Trophoblast cell (in vitro differentiated cells and primary cell): Measurements from ENCODE around the gene TBC1D22A.

ENCODE experiments used
- DNase-seq, 2 donors: peaks; one replicate each; pipeline ENCODE4 v3.0.0-alpha.2; 2016
- H2AFZ ChIP-seq: 2 replicates; pipeline ENCODE4 v1.6.1; 2013; ENCODE audit warnings: low read length, moderate library complexity, mild to moderate bottlenecking; ENCODE audit not compliant: insufficient read depth, poor library complexity
- H2AK5ac ChIP-seq: 2 replicates; pipeline ENCODE4 v1.6.1; 2013; ENCODE audit warnings: mild to moderate bottlenecking, low read length
- H2BK120ac ChIP-seq: 2 replicates; pipeline ENCODE4 v1.6.1; 2013; ENCODE audit warnings: low read length, mild to moderate bottlenecking, moderate library complexity; ENCODE audit not compliant: insufficient read depth, poor library complexity
- H2BK12ac ChIP-seq: 2 replicates; pipeline ENCODE4 v1.6.1; 2013; ENCODE audit warnings: mild to moderate bottlenecking, low read length, moderate library complexity
- H2BK5ac ChIP-seq: 2 replicates; pipeline ENCODE4 v1.6.1; 2013; ENCODE audit warnings: low read length, low read depth, moderate library complexity, mild to moderate bottlenecking; ENCODE audit not compliant: poor library complexity
- H3K14ac ChIP-seq: 2 replicates; pipeline ENCODE4 v1.6.1; 2013; ENCODE audit warnings: mild to moderate bottlenecking, low read length
- H3K18ac ChIP-seq: 2 replicates; pipeline ENCODE4 v1.6.1; 2013; ENCODE audit warnings: mild to moderate bottlenecking, low read length
- H3K23ac ChIP-seq: 2 replicates; pipeline ENCODE4 v1.6.1; 2013; ENCODE audit warnings: low read length
- H3K27ac ChIP-seq: 2 replicates; pipeline ENCODE4 v1.5.1; 2013; ENCODE audit warnings: low read depth, mild to moderate bottlenecking, inconsistent platforms, low read length, moderate library complexity
- H3K27me3 ChIP-seq: 2 replicates; pipeline ENCODE4 v1.6.1; 2013; ENCODE audit warnings: inconsistent platforms, mild to moderate bottlenecking, low read length, moderate library complexity; ENCODE audit not compliant: insufficient read depth
- H3K36me3 ChIP-seq, 2 experiments: 1 replicate in 1 of 2; 2 replicates in 1 of 2; pipeline ENCODE4 v1.6.1; 2013; ENCODE audit warnings: low read length in 2 of 2, mild to moderate bottlenecking in 2 of 2, moderate library complexity in 1 of 2; ENCODE audit not compliant: insufficient read depth in 2 of 2, control insufficient read depth in 1 of 2
- H3K4ac ChIP-seq: 2 replicates; pipeline ENCODE4 v1.6.1; 2013; ENCODE audit warnings: low read depth, mild to moderate bottlenecking, low read length, moderate library complexity
- H3K4me1 ChIP-seq, 2 experiments: 1 replicate in 1 of 2; 2 replicates in 1 of 2; pipeline ENCODE4 v1.6.1; 2013; ENCODE audit warnings: low read length in 2 of 2, mild to moderate bottlenecking in 2 of 2, moderate library complexity in 1 of 2; ENCODE audit not compliant: insufficient read depth in 2 of 2, control insufficient read depth in 1 of 2
- H3K4me2 ChIP-seq: 2 replicates; pipeline ENCODE4 v1.6.1; 2013; ENCODE audit warnings: inconsistent platforms, mild to moderate bottlenecking, low read length, moderate library complexity
- H3K4me3 ChIP-seq: 2 replicates; pipeline ENCODE4 v1.5.1; 2013; ENCODE audit warnings: mild to moderate bottlenecking, low read depth, low read length, inconsistent platforms
- H3K79me1 ChIP-seq: one replicate; pipeline ENCODE4 v1.6.1; 2013; ENCODE audit warnings: low read length
- H3K79me2 ChIP-seq: 2 replicates; pipeline ENCODE4 v1.6.1; 2013; ENCODE audit warnings: low read length, mild to moderate bottlenecking; ENCODE audit not compliant: control insufficient read depth, insufficient read depth, poor library complexity
- H3K9ac ChIP-seq: 2 replicates; pipeline ENCODE4 v1.6.1; 2013; ENCODE audit warnings: mild to moderate bottlenecking, low read length
- H3K9me3 ChIP-seq: 2 replicates; pipeline ENCODE4 v1.6.1; 2013; ENCODE audit warnings: low read depth, mild to moderate bottlenecking, control low read depth, inconsistent platforms, low read length; ENCODE audit not compliant: insufficient read depth
- H4K12ac ChIP-seq: 2 replicates; pipeline ENCODE4 v1.6.1; 2013; ENCODE audit warnings: low read depth, mild to moderate bottlenecking, low read length, moderate library complexity
- H4K8ac ChIP-seq: 2 replicates; pipeline ENCODE4 v1.6.1; 2013; ENCODE audit warnings: low read depth, mild to moderate bottlenecking, low read length, moderate library complexity
- H4K91ac ChIP-seq: one replicate; pipeline ENCODE4 v1.6.1; 2013; ENCODE audit warnings: low read depth, mild to moderate bottlenecking, low read length, moderate library complexity
- WGBS: extraction: QIAGEN DNeasy Blood & Tissue Kit; methylation state at CpG from one replicate; pipeline ENCODE4 v1.1.7; 2013; ENCODE audit warnings: missing lambda C conversion rate; ENCODE audit not compliant: insufficient read length, insufficient coverage; ENCODE audit errors: extremely low coverage; 5-methylcytosine and 5-hydroxymethylcytosine counted together

TBC1D22A gene

GRCh38 chr22:47163481-47163855 is 401.0 kb downstream of the TBC1D22A start:
- H3K27ac ChIP-seq, result no peak overlapping the region
- H3K14ac ChIP-seq, result no peak overlapping the region
- no peak overlapping the region for H4K8ac ChIP-seq
- H3K9ac ChIP-seq, result no peak overlapping the region
- H3K9me3 ChIP-seq, result peaks cover 6% of the 10 kb centered on the region
- H2BK5ac ChIP-seq, result no peak overlapping the region
- no peak overlapping the region for H2AFZ ChIP-seq
- H3K18ac ChIP-seq, result no peak overlapping the region
- no peaks in the 10 kb centered on the region for H3K79me1 ChIP-seq
- WGBS, result no CpG with 5 or more reads among the region's 10 CpGs
- H3K4me3 ChIP-seq, result no peak overlapping the region
- H2BK120ac ChIP-seq, result no peak overlapping the region
- H3K4me2 ChIP-seq, result no peak overlapping the region
- H2AK5ac ChIP-seq, result no peak overlapping the region
- H3K36me3 ChIP-seq, result peaks cover 0 to 10% of the 10 kb centered on the region in 2 experiments
- H2BK12ac ChIP-seq, result no peak overlapping the region
- DNase-seq, result no peak
- no peak overlapping the region for H4K91ac ChIP-seq
- no peaks in the 10 kb centered on the region for H3K79me2 ChIP-seq
- H4K12ac ChIP-seq, result no peak overlapping the region
- no peak overlapping the region for H3K4ac ChIP-seq
- no peaks in the 10 kb centered on the region for H3K4me1 ChIP-seq
- H3K27me3 ChIP-seq, result no peaks in the 10 kb centered on the region
- no peak overlapping the region for H3K23ac ChIP-seq

- Histone ChIP-seq H2BK120ac (no peak overlapping the region), H3K4me3 (no peak overlapping the region), H2AK5ac (no peak overlapping the region), H3K36me3 (peaks cover 0 to 6% of the 10 kb centered on the region in 2 experiments), H3K79me1 (no peaks in the 10 kb centered on the region), H3K27me3 (no peaks in the 10 kb centered on the region), H3K23ac (no peak overlapping the region), H2BK12ac (no peak overlapping the region), H3K9me3 (peaks cover 6% of the 10 kb centered on the region), H3K27ac (no peak overlapping the region), H4K91ac (no peak overlapping the region), H3K4me1 (no peaks in the 10 kb centered on the region), H2BK5ac (no peak overlapping the region), H3K4ac (no peak overlapping the region), H3K4me2 (no peak overlapping the region), H4K12ac (no peak overlapping the region), H3K9ac (no peak overlapping the region), H3K79me2 (no peaks in the 10 kb centered on the region), H3K18ac (no peak overlapping the region), H2AFZ (no peak overlapping the region), H3K14ac (no peak overlapping the region), H4K8ac (no peak overlapping the region)
- WGBS, result no CpG with 5 or more reads among the region's 22 CpGs
- no peak for DNase-seq
Measured at GRCh38 chr22:47163856-47164513, 401.5 kb downstream of the TBC1D22A start.

GRCh38 chr22:47164514-47165337 is 402.3 kb downstream of the TBC1D22A start:
- Histone ChIP-seq H3K79me1 (no peaks in the 10 kb centered on the region), H3K79me2 (no peaks in the 10 kb centered on the region), H4K8ac (no peak overlapping the region), H2AK5ac (no peak overlapping the region), H3K9ac (no peak overlapping the region), H3K4me1 (no peaks in the 10 kb centered on the region), H3K4me2 (no peak overlapping the region), H2AFZ (no peak overlapping the region), H4K12ac (no peak overlapping the region), H3K18ac (no peak overlapping the region), H2BK5ac (no peak overlapping the region), H3K14ac (no peak overlapping the region), H3K9me3 (peaks cover 3% of the 10 kb centered on the region), H3K27me3 (no peaks in the 10 kb centered on the region), H3K23ac (no peak overlapping the region), H3K4ac (no peak overlapping the region), H3K4me3 (no peak overlapping the region), H3K36me3 (no peaks in the 10 kb centered on the region), H3K27ac (no peak overlapping the region), H2BK120ac (no peak overlapping the region), H2BK12ac (no peak overlapping the region), H4K91ac (no peak overlapping the region)
- no peak for DNase-seq
- no CpG with 5 or more reads among the region's 28 CpGs for WGBS

DNA sequence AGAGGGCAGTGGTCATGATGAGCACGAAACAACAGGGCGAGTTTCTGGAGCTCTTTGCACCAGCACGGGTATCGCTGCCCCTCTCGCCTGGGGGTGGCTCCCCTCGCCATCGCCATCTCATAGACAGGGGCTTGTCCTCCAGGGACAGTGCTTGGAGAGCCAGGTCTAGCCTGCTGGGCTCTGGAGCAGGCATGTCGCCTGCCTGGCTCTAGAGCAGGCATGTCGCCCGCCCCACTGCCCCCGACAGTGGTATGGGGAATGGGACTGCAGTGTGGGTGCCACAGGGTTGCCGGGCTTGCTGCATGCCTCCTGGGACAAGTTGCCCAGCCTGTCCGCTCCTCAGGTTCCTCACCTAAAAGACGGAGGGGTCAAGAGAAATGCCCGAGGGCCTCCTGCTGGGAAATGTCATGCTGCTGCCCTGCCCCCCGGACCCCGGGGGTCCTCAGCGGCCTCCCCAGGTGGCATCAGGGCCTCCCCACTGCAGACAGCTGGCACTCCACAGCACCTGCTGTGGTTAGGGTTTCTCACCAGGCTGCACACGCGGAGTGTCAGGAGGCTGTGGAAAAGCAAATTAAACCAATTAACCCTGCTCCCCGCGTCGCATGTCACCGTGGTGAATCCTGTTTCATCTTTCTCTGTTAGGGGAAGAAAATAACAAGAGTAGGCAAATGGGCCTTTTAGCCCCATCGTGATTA is 403.0 kb downstream of the TBC1D22A start:
- no peaks in the 10 kb centered on the region for H3K79me2 ChIP-seq

More for the DNA sequence above, 403.0 kb downstream of the TBC1D22A start:
- Histone ChIP-seq H3K4me2 (no peak overlapping the region), H4K8ac (no peak overlapping the region), H3K4ac (no peak overlapping the region), H3K9me3 (peaks cover 2% of the 10 kb centered on the region), H4K91ac (no peak overlapping the region), H2BK5ac (no peak overlapping the region), H4K12ac (no peak overlapping the region), H3K36me3 (no peaks in the 10 kb centered on the region), H2BK12ac (no peak overlapping the region), H3K4me1 (no peaks in the 10 kb centered on the region), H3K23ac (no peak overlapping the region), H2AK5ac (no peak overlapping the region), H3K79me1 (no peaks in the 10 kb centered on the region), H3K14ac (no peak overlapping the region), H3K18ac (no peak overlapping the region), H2AFZ (no peak overlapping the region), H3K4me3 (no peak overlapping the region), H3K9ac (no peak overlapping the region), H2BK120ac (no peak overlapping the region), H3K27ac (no peak overlapping the region), H3K27me3 (no peaks in the 10 kb centered on the region)
- WGBS, result no CpG with 5 or more reads among the region's 25 CpGs
- no peak for DNase-seq
